ENCODE data around the gene KRT82. TPM values are rescaled to one million over a fixed set of nuclear protein-coding genes. Genes with fewer than 3 reads are reported as not detected.

KRT82 gene
- total and polyA plus RNA-seq, 2 of the 8 experiments (the other 6 are each of a cell fraction or from before 2014, with no cell fraction given) = not detected

GRCh38 chr12:52385226-52385702, 20.9 kb downstream of the KRT82 start, which contains the start of gene KRT84:
Gene KRT84 (minus strand): TSS chr12:52385652. CDS start chr12:52385585, 67 bp downstream.
- POLR2A ChIA-PET (ENCODE audit: partially characterized antibody) = no interaction called here
- Histone ChIP-seq H2BK120ac (replicated peaks; ENCODE audit: low read depth, low read length) (no peak within 1 kb of the TSS), H3K27me3 (replicated peaks in 1 of 4; ENCODE audit: control insufficient read depth in 3 of 4, extremely low read depth in 1 of 4, insufficient read depth in 3 of 4, low read length in 3 of 4) (no peaks in the 10 kb centered on the region), H3K79me2 (ENCODE audit: control insufficient read depth in 1 of 2, insufficient read depth in 2 of 2, low read length in 2 of 2) (no peaks in the 10 kb centered on the region), H2AK5ac (ENCODE audit: low read depth, low read length) (no peak within 1 kb of the TSS), H3K9me3 (ENCODE audit: insufficient read depth in 2 of 2, low read depth in 1 of 2, low read length in 1 of 2) (no peaks in the 10 kb centered on the region), H3K36me3 (ENCODE audit: control insufficient read depth in 2 of 4, insufficient read depth in 4 of 4, low read length in 3 of 4) (no peaks in the 10 kb centered on the region), H3K4me3 (ENCODE audit: extremely low read depth in 1 of 4, insufficient read depth in 2 of 4, low read depth in 3 of 4, low read length in 4 of 4) (no peak within 1 kb of the TSS), H3K14ac (ENCODE audit: insufficient read length) (no peak within 1 kb of the TSS), H4K8ac (ENCODE audit: extremely low read depth, insufficient read depth, low read length) (no peak within 1 kb of the TSS; the same call in 1 of the 2 replicates), H4K20me1 (replicated peaks in 1 of 2; ENCODE audit: control insufficient read depth in 1 of 2, insufficient read depth in 2 of 2, low read length in 2 of 2) (no peaks in the 10 kb centered on the region), H3K4ac (replicated peaks; ENCODE audit: insufficient read length, low read depth, low read length) (no peak within 1 kb of the TSS), H3K23me2 (ENCODE audit: low read depth, low read length) (no peaks in the 10 kb centered on the region), H3K4me1 (replicated peaks in 1 of 4; ENCODE audit: control insufficient read depth in 3 of 4, insufficient read depth in 4 of 4, low read length in 3 of 4) (peaks cover 0 to 4% (median 1%) of the 10 kb centered on the region in 4 experiments; a peak in 2 of 7 replicates), H2BK12ac (ENCODE audit: low read depth, low read length) (no peak within 1 kb of the TSS), H4K91ac (replicated peaks; ENCODE audit: insufficient read length, low read length) (no peak within 1 kb of the TSS), H2BK20ac (ENCODE audit: low read length) (no peak within 1 kb of the TSS), H2BK15ac (ENCODE audit: low read length) (no peak within 1 kb of the TSS), H3K27ac (ENCODE audit: low read depth, low read length) (no peak within 1 kb of the TSS), H3K18ac (ENCODE audit: extremely low read depth, low read length) (no peak within 1 kb of the TSS), H2AFZ (ENCODE audit: low read length) (no peak within 1 kb of the TSS), H4K5ac (ENCODE audit: insufficient read length, low read depth, low read length) (no peak within 1 kb of the TSS), H3K79me1 (ENCODE audit: low read depth, low read length) (no peaks in the 10 kb centered on the region; the same call in 1 of the 2 replicates), H3K4me2 (ENCODE audit: insufficient read depth in 1 of 2, low read depth in 2 of 2, low read length in 2 of 2) (no peak within 1 kb of the TSS), H2BK5ac (ENCODE audit: low read depth, low read length) (no peak within 1 kb of the TSS), H3K23ac (ENCODE audit: insufficient read length) (no peak within 1 kb of the TSS), H3K56ac (replicated peaks; ENCODE audit: insufficient read length, low read depth, low read length) (no peak within 1 kb of the TSS), H3K9ac (replicated peaks in 1 of 4; ENCODE audit: extremely low read depth in 1 of 4, low read depth in 3 of 4, low read length in 3 of 4) (no peak within 1 kb of the TSS)
- WGBS, 2 experiments (ENCODE audit: extremely low coverage in 1 of 2, insufficient coverage in 1 of 2, insufficient read length in 1 of 2, insufficient replicate concordance in 2 of 2, low coverage in 1 of 2, low lambda C conversion rate in 2 of 2, missing lambda C conversion rate in 1 of 2) = 92% methylated on average over 11 of the region's 11 CpGs; no CpG with 5 or more reads in 1 of the 2 experiments
- no peak for FAIRE-seq
- no peak for DNase-seq (ENCODE audit: low read depth in 1 of 2, low spot score in 2 of 2)
- CTCF ChIA-PET (ENCODE audit: partially characterized antibody) = interaction anchor here (0.6 to 11.3 kb wide), 16 partner anchors 9 to 494 kb away, joined by 3 to 105 read pairs (median 6); partner anchors contain the start of gene KRT85
- TF ChIP-seq RFX5 (IDR thresholded peaks at IDR 0.05; ENCODE audit: borderline replicate concordance, low read depth, low read length) (no peak), RXRA (IDR thresholded peaks at IDR 0.05; ENCODE audit: insufficient read depth, low read depth, low read length) (no peak)
